ENCODE measurements around the gene TNFRSF1B. TPM values are rescaled to one million over a fixed set of nuclear protein-coding genes. Genes with fewer than 3 reads are reported as not detected.

TNFRSF1B gene
- total RNA-seq, 1 donor from 2014 or later: 9.9 TPM

DNA sequence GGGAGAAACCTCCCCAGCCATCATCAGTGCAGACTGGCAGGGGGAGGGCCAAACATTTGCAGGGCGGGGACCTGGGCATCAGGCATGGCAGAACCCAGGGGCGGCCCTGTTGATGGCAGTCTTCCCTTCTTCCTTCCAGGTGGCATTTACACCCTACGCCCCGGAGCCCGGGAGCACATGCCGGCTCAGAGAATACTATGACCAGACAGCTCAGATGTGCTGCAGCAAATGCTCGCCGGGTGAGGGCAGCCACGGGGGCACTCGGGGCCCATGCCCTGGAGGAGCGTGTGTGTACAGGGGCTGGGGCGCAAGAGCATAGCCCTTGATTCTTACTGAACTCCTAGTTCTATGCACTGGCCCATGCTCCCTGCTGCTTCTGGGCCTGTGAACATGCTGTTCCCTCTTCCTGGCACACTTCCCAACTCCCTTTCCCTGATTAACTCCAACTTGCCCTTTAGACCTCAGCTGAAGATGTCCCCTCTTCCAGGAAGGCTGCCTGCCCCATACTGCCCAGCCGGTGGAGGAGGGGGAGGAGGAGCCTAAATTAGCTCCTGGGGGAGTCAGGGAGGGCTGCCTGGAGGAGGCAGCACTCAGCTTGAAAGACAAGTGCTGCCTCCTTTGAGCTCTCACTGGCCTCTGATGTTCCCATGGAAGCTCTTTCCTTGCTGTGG is 22.0 kb downstream of the TNFRSF1B start:
- Histone ChIP-seq H3K4me1 (ENCODE audit: control insufficient read depth in 3 of 3, insufficient read depth in 3 of 3, low read length in 3 of 3) (peaks cover 33 to 53% (median 47%) of the 10 kb centered on the region in 3 donors), H3K27ac (ENCODE audit: low read depth, low read length) (no peak overlapping the region), H3K36me3 (ENCODE audit: control insufficient read depth in 3 of 3, insufficient read depth in 3 of 3, low read length in 3 of 3) (peaks cover 17 to 27% (median 21%) of the 10 kb centered on the region in 3 donors), H3K9me3 (ENCODE audit: control insufficient read depth in 3 of 3, low read length in 3 of 3) (no peaks in the 10 kb centered on the region), H3K4me3 (ENCODE audit: low read length in 3 of 3) (no peak overlapping the region), H3K27me3 (ENCODE audit: control insufficient read depth in 3 of 3, insufficient read depth in 3 of 3, low read length in 3 of 3) (no peaks in the 10 kb centered on the region), H3K9ac (ENCODE audit: low read depth in 1 of 3, low read length in 3 of 3) (peak overlapping the region in 1 of 3 donors; percentile 58)

GRCh38 chr1:12189328-12189682 is 22.5 kb downstream of the TNFRSF1B start:
- Histone ChIP-seq H3K4me3 (ENCODE audit: low read length in 3 of 3) (no peak overlapping the region), H3K27me3 (ENCODE audit: control insufficient read depth in 3 of 3, insufficient read depth in 3 of 3, low read length in 3 of 3) (no peaks in the 10 kb centered on the region), H3K27ac (ENCODE audit: low read depth, low read length) (no peak overlapping the region), H3K36me3 (ENCODE audit: control insufficient read depth in 3 of 3, insufficient read depth in 3 of 3, low read length in 3 of 3) (peaks cover 21 to 30% (median 26%) of the 10 kb centered on the region in 3 donors), H3K4me1 (ENCODE audit: control insufficient read depth in 3 of 3, insufficient read depth in 3 of 3, low read length in 3 of 3) (peaks cover 30 to 48% (median 47%) of the 10 kb centered on the region in 3 donors), H3K9ac (ENCODE audit: low read depth in 1 of 3, low read length in 3 of 3) (no peak overlapping the region), H3K9me3 (ENCODE audit: control insufficient read depth in 3 of 3, low read length in 3 of 3) (no peaks in the 10 kb centered on the region)

- Histone ChIP-seq H3K9me3 (ENCODE audit: control insufficient read depth in 3 of 3, low read length in 3 of 3) (no peaks in the 10 kb centered on the region), H3K9ac (ENCODE audit: low read depth in 1 of 3, low read length in 3 of 3) (no peak overlapping the region), H3K4me1 (ENCODE audit: control insufficient read depth in 3 of 3, insufficient read depth in 3 of 3, low read length in 3 of 3) (peaks cover 9 to 27% (median 25%) of the 10 kb centered on the region in 3 donors), H3K27me3 (ENCODE audit: control insufficient read depth in 3 of 3, insufficient read depth in 3 of 3, low read length in 3 of 3) (no peaks in the 10 kb centered on the region), H3K27ac (ENCODE audit: low read depth, low read length) (no peak overlapping the region), H3K36me3 (ENCODE audit: control insufficient read depth in 3 of 3, insufficient read depth in 3 of 3, low read length in 3 of 3) (peaks cover 30 to 36% (median 33%) of the 10 kb centered on the region in 3 donors), H3K4me3 (ENCODE audit: low read length in 3 of 3) (no peak overlapping the region)
These were observed 24.6 kb downstream of the TNFRSF1B start for GRCh38 chr1:12191242-12192032.

GRCh38 chr1:12194666-12195216 is 27.9 kb downstream of the TNFRSF1B start:
- Histone ChIP-seq H3K9me3 (ENCODE audit: control insufficient read depth in 3 of 3, low read length in 3 of 3) (no peaks in the 10 kb centered on the region), H3K9ac (ENCODE audit: low read depth in 1 of 3, low read length in 3 of 3) (no peak overlapping the region), H3K36me3 (ENCODE audit: control insufficient read depth in 3 of 3, insufficient read depth in 3 of 3, low read length in 3 of 3) (peaks cover 29 to 39% (median 35%) of the 10 kb centered on the region in 3 donors), H3K4me1 (ENCODE audit: control insufficient read depth in 3 of 3, insufficient read depth in 3 of 3, low read length in 3 of 3) (peaks cover 0 to 3% (median 0%) of the 10 kb centered on the region in 3 donors), H3K4me3 (ENCODE audit: low read length in 3 of 3) (no peak overlapping the region), H3K27me3 (ENCODE audit: control insufficient read depth in 3 of 3, insufficient read depth in 3 of 3, low read length in 3 of 3) (no peaks in the 10 kb centered on the region), H3K27ac (ENCODE audit: low read depth, low read length) (no peak overlapping the region)

- Histone ChIP-seq H3K9me3 (ENCODE audit: control insufficient read depth in 3 of 3, low read length in 3 of 3) (no peaks in the 10 kb centered on the region), H3K4me1 (ENCODE audit: control insufficient read depth in 3 of 3, insufficient read depth in 3 of 3, low read length in 3 of 3) (peaks cover 0 to 3% (median 0%) of the 10 kb centered on the region in 3 donors), H3K4me3 (ENCODE audit: low read length in 3 of 3) (no peak overlapping the region), H3K36me3 (ENCODE audit: control insufficient read depth in 3 of 3, insufficient read depth in 3 of 3, low read length in 3 of 3) (peaks cover 29 to 42% (median 35%) of the 10 kb centered on the region in 3 donors), H3K27me3 (ENCODE audit: control insufficient read depth in 3 of 3, insufficient read depth in 3 of 3, low read length in 3 of 3) (no peaks in the 10 kb centered on the region), H3K9ac (ENCODE audit: low read depth in 1 of 3, low read length in 3 of 3) (no peak overlapping the region), H3K27ac (ENCODE audit: low read depth, low read length) (no peak overlapping the region)
These were observed 28.6 kb downstream of the TNFRSF1B start for GRCh38 chr1:12195416-12195815.

DNA sequence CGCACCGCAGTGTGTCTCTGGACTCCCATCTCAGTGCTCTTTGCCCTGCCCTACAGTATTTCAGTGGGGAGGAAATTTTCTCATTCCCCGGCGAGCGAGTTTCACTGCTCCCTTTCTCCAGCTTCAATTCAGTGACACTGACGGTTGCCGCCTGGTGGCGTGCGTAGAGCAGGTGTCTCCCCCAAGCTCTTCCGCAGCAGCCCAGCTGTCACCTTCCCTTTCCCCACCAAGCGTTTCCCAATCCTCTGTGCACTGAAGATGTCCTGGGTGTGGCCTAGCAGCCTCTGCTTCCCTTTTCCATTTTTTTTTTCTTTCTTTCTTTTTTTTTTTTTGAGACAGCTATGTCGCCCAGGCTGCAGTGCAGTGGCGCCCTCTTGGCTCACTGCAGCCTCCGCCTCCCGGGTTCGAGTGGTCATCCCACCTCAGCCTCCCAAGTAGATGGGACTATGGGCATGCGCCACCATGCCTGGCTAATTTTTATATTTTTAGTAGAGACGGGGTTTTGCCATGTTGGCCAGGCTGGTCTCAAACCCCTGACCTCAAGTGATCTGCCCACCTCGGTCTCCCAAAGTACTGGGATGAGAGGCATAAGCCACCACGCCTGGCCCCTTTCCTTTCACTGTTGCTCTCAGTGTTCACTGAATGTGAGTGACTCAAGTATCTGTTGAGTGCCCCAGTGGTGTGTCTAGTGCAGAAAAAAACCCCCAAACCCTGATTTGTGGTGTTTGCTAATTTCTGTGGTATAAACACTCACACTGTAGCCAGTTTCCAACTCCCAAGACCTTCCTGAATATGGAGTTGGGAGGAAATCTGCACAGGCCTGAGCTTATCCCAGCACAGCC is 30.1 kb downstream of the TNFRSF1B start:
- no peak overlapping the region for H3K9ac ChIP-seq (ENCODE audit: low read depth in 1 of 3, low read length in 3 of 3)
- H3K36me3 ChIP-seq (ENCODE audit: control insufficient read depth in 3 of 3, insufficient read depth in 3 of 3, low read length in 3 of 3): peaks cover 27 to 37% (median 34%) of the 10 kb centered on the region in 3 donors
- H3K27me3 ChIP-seq (ENCODE audit: control insufficient read depth in 3 of 3, insufficient read depth in 3 of 3, low read length in 3 of 3): no peaks in the 10 kb centered on the region
- no peaks in the 10 kb centered on the region for H3K9me3 ChIP-seq (ENCODE audit: control insufficient read depth in 3 of 3, low read length in 3 of 3)
- no peak overlapping the region for H3K27ac ChIP-seq (ENCODE audit: low read depth, low read length)
- no peak overlapping the region for H3K4me3 ChIP-seq (ENCODE audit: low read length in 3 of 3)
- H3K4me1 ChIP-seq (ENCODE audit: control insufficient read depth in 3 of 3, insufficient read depth in 3 of 3, low read length in 3 of 3): peaks cover 0 to 3% (median 0%) of the 10 kb centered on the region in 3 donors

DNA sequence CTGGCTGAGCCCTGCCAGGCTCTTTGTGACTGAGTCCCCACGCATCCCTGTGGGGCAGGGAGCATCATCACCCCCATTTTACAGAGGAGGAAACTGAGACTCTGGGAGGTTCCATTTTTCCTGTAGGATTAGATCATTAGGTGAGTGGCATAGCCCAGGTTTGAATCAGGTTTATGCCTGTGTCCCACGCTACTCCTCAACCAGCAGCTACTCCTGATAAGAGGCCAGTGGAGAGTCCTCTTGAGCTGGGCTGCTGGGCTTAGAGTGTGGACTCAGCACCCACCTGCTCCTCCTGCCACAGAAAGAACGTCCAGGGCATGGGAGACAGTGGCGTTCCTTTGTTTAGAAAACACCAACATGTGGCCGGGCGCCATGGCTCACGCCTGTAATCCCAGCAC is 30.7 kb downstream of the TNFRSF1B start:
- Histone ChIP-seq H3K4me3 (ENCODE audit: low read length in 3 of 3) (no peak overlapping the region), H3K27ac (ENCODE audit: low read depth, low read length) (no peak overlapping the region), H3K4me1 (ENCODE audit: control insufficient read depth in 3 of 3, insufficient read depth in 3 of 3, low read length in 3 of 3) (peaks cover 0 to 3% (median 0%) of the 10 kb centered on the region in 3 donors), H3K27me3 (ENCODE audit: control insufficient read depth in 3 of 3, insufficient read depth in 3 of 3, low read length in 3 of 3) (no peaks in the 10 kb centered on the region), H3K9ac (ENCODE audit: low read depth in 1 of 3, low read length in 3 of 3) (no peak overlapping the region), H3K36me3 (ENCODE audit: control insufficient read depth in 3 of 3, insufficient read depth in 3 of 3, low read length in 3 of 3) (peaks cover 25 to 40% (median 34%) of the 10 kb centered on the region in 3 donors), H3K9me3 (ENCODE audit: control insufficient read depth in 3 of 3, low read length in 3 of 3) (no peaks in the 10 kb centered on the region)

DNA sequence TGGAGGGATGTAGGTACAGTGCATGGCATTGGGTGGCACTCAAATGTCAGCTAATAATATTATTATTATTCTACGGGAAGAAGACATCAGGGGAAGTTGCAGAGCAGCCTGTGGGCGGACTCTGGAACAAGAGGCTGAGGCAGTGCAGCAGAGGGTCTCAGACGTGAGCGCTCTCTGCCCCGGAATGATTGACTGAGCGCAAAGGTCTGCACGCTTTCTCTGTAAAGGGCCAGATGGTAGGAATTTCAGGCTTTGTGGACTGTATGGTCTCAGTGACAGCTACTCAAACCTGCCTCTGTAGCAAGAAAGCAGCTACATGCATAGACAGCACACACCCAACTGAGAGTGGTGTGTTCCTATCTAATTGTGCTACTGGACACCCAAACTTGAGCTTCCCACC is 33.4 kb downstream of the TNFRSF1B start:
- Histone ChIP-seq H3K4me3 (ENCODE audit: low read length in 3 of 3) (no peak overlapping the region), H3K9ac (ENCODE audit: low read depth in 1 of 3, low read length in 3 of 3) (no peak overlapping the region), H3K27ac (ENCODE audit: low read depth, low read length) (no peak overlapping the region), H3K27me3 (ENCODE audit: control insufficient read depth in 3 of 3, insufficient read depth in 3 of 3, low read length in 3 of 3) (no peaks in the 10 kb centered on the region), H3K4me1 (ENCODE audit: control insufficient read depth in 3 of 3, insufficient read depth in 3 of 3, low read length in 3 of 3) (peaks cover 0 to 3% (median 0%) of the 10 kb centered on the region in 3 donors), H3K36me3 (ENCODE audit: control insufficient read depth in 3 of 3, insufficient read depth in 3 of 3, low read length in 3 of 3) (peaks cover 10 to 28% (median 20%) of the 10 kb centered on the region in 3 donors), H3K9me3 (ENCODE audit: control insufficient read depth in 3 of 3, low read length in 3 of 3) (no peaks in the 10 kb centered on the region)

DNA sequence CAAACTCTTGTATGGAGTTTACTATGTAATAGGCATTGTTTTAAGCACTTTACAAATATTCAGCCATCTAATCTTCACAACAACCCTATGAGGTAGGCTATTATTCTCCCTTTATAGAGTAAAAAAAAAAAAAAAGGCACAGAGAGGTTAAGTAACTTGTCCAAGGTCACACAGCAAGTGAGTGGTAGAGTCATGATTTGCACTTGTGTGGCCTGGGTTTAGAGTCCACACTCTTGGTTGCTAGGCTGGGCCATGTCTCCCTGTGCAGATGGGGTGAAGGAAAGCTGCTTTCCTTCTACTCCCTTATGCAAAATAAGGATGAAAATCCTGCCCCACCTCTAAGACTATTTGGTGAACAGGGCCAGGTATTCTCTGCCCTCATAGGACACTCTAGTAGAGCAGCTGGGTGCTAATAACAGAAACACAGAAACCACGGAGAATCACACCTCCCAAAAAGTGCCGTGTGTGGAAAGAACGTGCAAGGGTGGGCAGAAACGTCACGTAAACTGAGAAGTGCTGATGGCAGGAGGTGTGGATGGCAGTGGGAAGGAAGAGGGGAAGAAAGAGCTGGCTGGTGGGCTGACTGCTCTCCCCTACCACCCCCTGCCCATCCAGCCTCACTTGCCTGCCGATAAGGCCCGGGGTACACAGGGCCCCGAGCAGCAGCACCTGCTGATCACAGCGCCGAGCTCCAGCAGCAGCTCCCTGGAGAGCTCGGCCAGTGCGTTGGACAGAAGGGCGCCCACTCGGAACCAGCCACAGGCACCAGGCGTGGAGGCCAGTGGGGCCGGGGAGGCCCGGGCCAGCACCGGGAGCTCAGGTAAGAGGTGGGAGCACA is 34.8 kb downstream of the TNFRSF1B start:
- Histone ChIP-seq H3K27me3 (ENCODE audit: control insufficient read depth in 3 of 3, insufficient read depth in 3 of 3, low read length in 3 of 3) (no peaks in the 10 kb centered on the region), H3K36me3 (ENCODE audit: control insufficient read depth in 3 of 3, insufficient read depth in 3 of 3, low read length in 3 of 3) (peaks cover 13 to 28% (median 20%) of the 10 kb centered on the region in 3 donors), H3K9me3 (ENCODE audit: control insufficient read depth in 3 of 3, low read length in 3 of 3) (no peaks in the 10 kb centered on the region), H3K4me1 (ENCODE audit: control insufficient read depth in 3 of 3, insufficient read depth in 3 of 3, low read length in 3 of 3) (peaks cover 0 to 3% (median 0%) of the 10 kb centered on the region in 3 donors), H3K4me3 (ENCODE audit: low read length in 3 of 3) (no peak overlapping the region), H3K27ac (ENCODE audit: low read depth, low read length) (no peak overlapping the region), H3K9ac (ENCODE audit: low read depth in 1 of 3, low read length in 3 of 3) (no peak overlapping the region)
